ENCODE results near the gene IRX3.

The IRX3 gene

DNA sequence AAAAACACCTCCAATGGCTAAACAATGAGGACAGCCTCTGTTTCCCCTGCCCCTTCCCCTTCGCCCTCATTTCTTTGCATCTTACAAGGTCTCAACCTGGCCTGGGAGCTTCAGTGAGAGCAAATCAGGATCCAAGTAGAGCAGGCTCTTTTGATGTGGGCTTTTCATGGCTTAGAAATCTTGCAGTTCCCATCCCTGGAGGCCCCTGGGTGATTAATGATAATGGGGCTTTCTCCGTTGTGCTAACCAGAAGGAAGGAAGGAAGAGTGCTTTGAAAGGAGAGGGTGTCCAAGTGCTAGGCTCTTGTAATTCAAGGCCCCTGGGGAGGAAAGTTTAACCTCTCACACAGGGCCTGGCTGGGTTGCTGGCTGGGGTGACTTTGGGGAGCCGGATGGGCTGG is 18.5 kb upstream of the IRX3 start:
- Mint-ChIP-seq H3K27me3 (peaks cover 33% of the 10 kb centered on the region), H3K4me3 (no peak overlapping the region), H3K27ac (no peak overlapping the region), H3K9me3 (no peaks in the 10 kb centered on the region), H3K4me1 (no peaks in the 10 kb centered on the region)
- no peak for DNase-seq
- ATAC-seq: no peak

DNA sequence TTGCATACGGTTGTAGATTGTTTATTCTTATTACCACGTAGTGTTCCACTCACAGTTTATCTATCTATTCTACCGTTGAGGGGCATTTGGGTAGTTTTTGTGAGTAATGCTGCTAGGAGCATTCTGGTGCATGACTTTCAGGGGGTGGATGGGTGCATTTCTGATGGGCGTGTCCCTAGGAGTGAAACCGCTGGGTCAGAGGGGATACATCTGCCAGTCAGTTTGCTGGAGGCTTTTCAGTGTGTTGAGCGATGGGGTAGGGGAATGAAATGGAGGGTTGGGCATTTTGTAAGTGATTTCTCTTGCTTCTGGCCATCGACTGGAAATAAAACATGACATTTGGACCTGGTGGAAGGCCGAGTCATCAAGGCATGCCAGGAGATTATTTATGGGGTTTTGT is 17.0 kb upstream of the IRX3 start:
- ATAC-seq: no peak
- Mint-ChIP-seq H3K27ac (no peak overlapping the region), H3K4me3 (no peak overlapping the region), H3K27me3 (peaks cover 33% of the 10 kb centered on the region), H3K4me1 (no peaks in the 10 kb centered on the region), H3K9me3 (no peaks in the 10 kb centered on the region)
- DNase-seq: no peak

DNA sequence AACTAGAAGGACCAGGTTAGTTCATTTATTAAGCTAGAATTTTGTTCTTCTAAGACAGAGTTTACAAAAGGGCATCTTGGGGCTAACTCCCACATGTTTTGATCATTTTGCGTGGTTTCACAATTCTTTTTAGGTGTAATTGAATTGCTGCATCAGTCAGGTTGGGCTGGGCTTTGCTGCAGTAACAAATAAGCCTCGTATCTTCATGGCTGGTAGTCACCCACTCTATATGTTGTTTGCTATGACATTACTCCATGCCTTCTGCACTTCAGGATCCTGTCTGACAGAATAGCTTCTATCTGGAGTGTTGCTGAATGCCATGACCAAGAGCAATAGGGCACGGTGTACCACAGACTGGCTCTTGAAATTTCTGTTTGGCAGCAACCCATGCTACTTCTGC is 10.6 kb upstream of the IRX3 start:
- H3K27ac Mint-ChIP-seq: no peak overlapping the region
- no peak for ATAC-seq
- H3K9me3 Mint-ChIP-seq: peaks cover 7 to 8% of the 10 kb centered on the region in 2 donors
- DNase-seq: no peak
- no peak overlapping the region for H3K4me3 Mint-ChIP-seq
- H3K4me1 Mint-ChIP-seq: no peaks in the 10 kb centered on the region
- peaks cover 28% of the 10 kb centered on the region for H3K27me3 Mint-ChIP-seq

DNA sequence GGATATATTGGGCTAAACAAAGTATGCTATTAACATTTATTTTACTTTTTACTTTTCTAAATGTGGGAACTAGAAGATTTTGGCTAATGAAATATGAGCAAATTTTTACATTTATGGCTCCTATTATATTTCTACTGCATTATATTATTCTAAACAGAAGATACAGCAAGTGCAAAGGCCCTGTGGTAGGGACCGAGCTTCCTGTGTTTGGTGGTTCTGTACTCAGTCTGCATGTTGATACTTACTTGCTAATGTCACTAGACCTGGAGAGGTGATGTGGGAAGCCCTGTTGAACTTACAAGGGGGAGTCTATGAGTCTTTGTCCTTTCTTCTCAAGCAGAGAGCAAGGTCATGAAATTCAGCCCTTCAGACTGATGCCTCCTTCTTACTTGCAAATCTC is 10.0 kb upstream of the IRX3 start:
- H3K27me3 Mint-ChIP-seq: peaks cover 34% of the 10 kb centered on the region
- no peak overlapping the region for H3K4me3 Mint-ChIP-seq
- ATAC-seq (no peak), DNase-seq (no peak)
- H3K27ac Mint-ChIP-seq: no peak overlapping the region
- H3K4me1 Mint-ChIP-seq: no peaks in the 10 kb centered on the region
- H3K9me3 Mint-ChIP-seq: peaks cover 7 to 8% of the 10 kb centered on the region in 2 donors

DNA sequence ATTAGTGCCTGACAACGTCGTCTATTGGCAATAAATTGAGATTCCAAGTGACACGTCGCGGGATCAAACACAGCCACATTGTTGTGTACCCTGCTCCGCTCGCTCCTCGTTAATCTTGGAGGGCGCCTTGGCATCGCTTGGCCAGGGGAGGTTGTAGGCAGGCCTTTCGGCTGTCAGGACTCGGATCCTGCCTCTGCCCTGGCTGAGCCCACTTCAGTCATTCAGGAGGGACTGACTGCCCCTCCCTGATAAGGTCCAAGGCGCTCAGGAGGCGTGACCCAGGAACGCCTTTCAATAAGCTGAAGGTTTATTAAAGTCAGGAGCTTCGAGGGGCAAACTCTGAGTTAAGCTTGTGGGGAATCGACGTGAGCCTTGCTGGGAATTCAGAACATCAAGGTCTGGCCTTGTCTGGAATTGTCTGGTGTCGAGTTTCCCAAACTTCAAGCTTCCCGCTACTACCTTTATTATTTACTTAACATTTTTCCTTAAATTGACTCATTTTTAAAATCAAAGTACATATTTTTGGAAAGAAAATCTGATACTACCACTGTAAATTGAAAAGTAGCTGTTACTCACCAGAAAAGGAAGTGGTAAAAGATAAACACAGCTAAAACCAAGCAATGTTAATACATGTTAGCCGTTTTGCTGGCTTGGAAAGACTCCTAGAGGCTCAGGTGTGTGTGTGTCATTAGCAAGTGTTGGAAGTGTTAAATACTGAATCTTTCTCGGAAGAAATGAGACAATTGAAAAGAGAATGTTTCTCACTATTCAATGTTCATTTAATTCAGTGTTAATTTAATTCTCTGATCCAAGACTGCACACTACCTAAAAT is 5.3 kb upstream of the IRX3 start:
- Mint-ChIP-seq H3K27ac (no peak overlapping the region), H3K27me3 (peaks cover 81% of the 10 kb centered on the region), H3K4me1 (peaks cover 33% of the 10 kb centered on the region), H3K9me3 (peaks cover 7 to 8% of the 10 kb centered on the region in 2 donors), H3K4me3 (no peak overlapping the region)
- DNase-seq (no peak), ATAC-seq (no peak)

DNA sequence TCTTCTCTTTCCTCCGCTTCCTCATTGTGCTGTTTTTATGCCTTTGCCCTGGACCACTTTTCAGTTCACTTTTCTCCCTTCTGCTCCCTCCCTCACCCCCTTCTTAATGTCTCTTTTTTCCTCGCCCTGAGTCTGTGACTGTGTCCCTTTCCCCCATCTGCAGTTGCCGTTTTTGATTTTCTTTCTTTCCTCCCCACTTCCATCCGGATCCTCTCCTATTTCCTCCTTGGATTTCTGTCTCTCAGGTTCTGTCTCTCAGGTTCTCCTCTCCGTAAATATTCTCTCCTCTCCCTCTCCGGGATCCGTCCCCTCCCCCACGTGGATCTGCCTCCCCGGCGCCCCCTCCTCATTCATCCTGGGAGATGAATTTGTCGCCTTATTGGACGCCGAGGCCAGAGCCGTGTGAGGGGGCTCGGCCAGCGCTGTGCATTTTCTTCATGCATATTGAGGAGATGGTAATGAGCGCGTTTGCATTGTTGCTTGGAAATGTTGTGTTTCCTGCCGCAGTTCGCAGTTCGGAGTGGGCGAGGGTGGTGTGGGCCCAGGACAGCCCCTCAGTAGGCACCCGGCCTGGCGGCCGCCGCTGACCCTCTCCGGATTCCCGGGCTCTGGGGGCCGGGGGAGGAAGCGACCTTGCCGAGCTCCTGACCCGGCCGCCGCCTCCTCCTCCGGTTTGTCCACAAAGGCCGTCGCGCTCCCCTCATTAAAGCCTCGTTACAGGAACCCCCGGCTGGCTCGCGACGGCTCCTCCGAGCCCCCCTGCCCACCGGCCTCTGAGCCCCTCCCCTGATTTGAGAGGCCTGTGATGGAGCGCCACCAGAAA is 4.5 kb upstream of the IRX3 start:
- Mint-ChIP-seq H3K27ac (peak overlapping the region in 1 of 2 donors; percentile 65), H3K9me3 (peaks cover under 1 to 3% of the 10 kb centered on the region in 2 donors), H3K4me1 (peaks cover 40% of the 10 kb centered on the region), H3K27me3 (peaks cover 89% of the 10 kb centered on the region), H3K4me3 (no peak overlapping the region)
- no peak for DNase-seq
- ATAC-seq: no peak

DNA sequence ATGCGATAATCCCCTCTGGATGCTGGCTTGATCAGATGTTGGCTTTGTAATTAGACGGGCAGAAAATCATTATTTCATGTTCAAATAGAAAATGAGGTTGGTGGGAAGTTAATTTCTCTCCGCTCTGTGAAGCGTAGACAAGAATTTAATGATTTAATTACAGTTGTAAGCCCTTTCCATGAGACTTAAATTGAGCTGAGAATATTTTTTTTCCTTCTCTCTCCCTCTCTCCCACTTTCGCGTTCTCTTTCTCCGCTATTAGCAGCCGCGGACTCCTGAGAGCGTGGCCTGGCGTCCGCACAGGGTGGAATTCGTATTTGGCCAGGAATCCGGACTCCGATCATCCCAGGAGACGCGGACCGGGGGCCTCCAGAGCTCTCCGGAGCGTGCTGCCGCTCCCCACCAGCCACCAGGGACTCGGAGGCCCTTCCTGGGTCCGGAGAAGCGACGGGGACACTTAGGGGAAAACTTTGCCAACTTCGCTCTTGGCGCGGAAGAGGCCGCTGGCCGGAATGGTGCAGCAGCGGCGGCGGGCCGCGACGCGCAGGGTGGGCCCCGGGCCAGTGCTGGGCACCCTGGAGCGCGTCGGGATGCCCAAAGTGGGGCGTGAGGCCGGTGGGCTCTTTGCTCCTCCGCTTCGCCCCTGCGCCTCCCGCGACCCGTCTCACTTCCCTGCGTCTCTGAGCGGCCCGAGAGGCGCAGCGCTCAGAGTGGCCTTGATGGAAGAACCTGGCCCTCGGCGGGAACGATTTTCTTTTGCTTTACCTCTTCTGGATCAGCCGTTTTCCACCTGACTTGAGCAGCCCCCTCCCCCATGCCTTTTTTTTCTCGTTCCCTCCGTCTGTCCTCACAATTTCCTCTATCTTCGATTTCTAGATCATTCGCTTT is 3.6 kb upstream of the IRX3 start:
- Mint-ChIP-seq H3K27ac (peak overlapping the region in 1 of 2 donors; percentile 61), H3K27me3 (peaks cover 97% of the 10 kb centered on the region), H3K4me3 (no peak overlapping the region), H3K4me1 (peaks cover 44% of the 10 kb centered on the region), H3K9me3 (no peaks in the 10 kb centered on the region)
- no peak for DNase-seq
- ATAC-seq: no peak

DNA sequence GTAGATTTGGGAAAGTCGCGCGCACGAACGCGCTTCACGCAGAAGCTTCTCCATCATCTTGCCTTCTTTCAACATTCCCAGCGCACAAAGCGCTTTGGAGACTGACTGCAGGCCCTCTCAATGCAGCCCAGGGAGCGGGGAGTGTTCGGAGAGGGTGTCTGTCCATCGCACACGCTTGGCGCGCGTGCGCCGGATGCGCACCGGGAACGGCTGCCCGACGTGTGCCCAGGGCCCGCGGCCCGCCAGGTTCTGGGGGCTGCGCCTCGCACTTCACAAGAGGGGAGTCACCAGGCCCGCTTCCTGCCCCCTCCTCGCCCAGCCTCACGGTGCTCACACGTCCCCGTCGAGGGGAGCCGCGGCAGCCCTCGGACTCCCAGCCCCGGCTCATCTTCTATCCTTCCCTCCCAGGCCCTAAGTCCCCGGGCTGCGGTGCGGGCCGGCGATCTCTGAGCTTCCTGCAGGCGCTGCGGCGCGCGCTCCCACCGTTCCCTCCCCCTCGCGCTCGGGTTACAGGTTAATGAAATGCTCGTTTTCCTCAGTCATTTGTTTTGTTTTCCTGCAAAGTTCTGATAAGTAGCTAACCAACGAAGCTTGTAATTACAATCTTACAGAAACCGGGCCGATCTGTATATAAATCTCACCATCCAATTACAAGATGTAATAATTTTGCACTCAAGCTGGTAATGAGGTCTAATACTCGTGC is 2.8 kb upstream of the IRX3 start:
- ATAC-seq (no peak), DNase-seq (no peak)
- Mint-ChIP-seq H3K9me3 (no peaks in the 10 kb centered on the region), H3K4me1 (peaks cover 50% of the 10 kb centered on the region), H3K4me3 (no peak overlapping the region), H3K27ac (no peak overlapping the region), H3K27me3 (peaks cover 99% of the 10 kb centered on the region)

DNA sequence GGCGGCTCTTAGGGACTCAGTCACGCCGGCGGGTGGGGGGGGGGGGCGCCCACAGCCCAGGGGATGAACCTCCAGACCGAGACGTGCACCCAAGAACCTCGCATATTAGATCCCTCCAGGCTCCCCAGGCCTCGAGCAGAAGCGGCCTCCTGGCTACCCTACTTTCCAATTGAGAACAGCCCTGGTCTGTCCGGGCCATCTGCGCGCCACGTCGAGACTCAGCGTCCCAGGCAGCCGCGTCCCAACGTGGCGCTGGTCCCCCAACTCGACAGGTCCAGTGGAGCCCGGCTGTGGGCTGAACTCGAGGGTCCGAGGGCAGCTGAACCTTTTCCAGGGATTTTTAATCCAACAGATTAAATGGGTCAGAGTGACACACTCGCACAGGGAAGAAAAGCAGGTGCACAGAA is 2.3 kb upstream of the IRX3 start:
- Mint-ChIP-seq H3K4me3 (no peak overlapping the region), H3K4me1 (peaks cover 52% of the 10 kb centered on the region), H3K27me3 (peaks cover 99% of the 10 kb centered on the region), H3K27ac (peak overlapping the region in 1 of 2 donors; percentile 54), H3K9me3 (no peaks in the 10 kb centered on the region)
- DNase-seq (no peak), ATAC-seq (no peak)

DNA sequence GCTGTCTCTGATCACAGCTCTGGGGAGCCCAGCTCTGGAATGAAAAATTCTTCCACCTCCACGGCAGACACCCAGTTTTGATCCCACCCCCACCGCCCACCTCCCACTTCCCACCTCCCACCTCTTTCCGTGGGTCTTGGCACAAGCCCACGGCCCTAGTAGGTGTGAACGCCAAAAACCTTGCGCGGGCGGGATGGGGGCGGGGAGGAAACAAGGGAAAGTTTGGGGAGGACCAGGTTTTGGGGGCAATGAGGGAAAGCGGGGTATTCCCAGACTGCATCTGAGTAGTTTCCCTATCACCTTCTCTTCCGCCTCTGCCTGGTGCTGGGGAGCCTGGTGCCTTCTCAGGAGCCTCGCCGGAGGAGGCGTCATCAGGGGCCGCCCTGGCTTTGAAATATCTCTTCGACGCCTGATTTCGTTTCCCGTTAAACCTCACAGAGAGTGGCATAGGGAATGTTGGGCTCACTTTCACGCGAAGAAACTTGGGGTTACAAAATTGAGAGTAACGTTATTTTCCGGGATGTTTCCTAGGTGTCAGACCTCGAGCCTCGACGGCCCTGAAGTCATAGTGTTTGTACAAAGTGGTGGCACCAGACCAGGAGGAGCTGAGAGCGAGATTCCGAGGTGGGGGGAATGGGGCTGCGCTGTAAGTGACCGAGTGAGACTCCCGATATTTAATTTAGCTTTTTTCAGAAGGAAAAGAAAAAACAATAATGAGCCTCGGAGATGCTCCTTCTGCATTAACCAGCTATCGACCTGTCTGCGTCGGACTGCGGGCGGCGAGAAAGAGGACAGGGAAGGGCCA is 1.6 kb upstream of the IRX3 start:
- peaks cover 58% of the 10 kb centered on the region for H3K4me1 Mint-ChIP-seq
- no peak overlapping the region for H3K27ac Mint-ChIP-seq
- H3K4me3 Mint-ChIP-seq: peak overlapping the region in 1 of 2 donors; percentile 2
- ATAC-seq (no peak), DNase-seq (no peak)
- H3K27me3 Mint-ChIP-seq: peaks cover 99% of the 10 kb centered on the region
- H3K9me3 Mint-ChIP-seq: no peaks in the 10 kb centered on the region

DNA sequence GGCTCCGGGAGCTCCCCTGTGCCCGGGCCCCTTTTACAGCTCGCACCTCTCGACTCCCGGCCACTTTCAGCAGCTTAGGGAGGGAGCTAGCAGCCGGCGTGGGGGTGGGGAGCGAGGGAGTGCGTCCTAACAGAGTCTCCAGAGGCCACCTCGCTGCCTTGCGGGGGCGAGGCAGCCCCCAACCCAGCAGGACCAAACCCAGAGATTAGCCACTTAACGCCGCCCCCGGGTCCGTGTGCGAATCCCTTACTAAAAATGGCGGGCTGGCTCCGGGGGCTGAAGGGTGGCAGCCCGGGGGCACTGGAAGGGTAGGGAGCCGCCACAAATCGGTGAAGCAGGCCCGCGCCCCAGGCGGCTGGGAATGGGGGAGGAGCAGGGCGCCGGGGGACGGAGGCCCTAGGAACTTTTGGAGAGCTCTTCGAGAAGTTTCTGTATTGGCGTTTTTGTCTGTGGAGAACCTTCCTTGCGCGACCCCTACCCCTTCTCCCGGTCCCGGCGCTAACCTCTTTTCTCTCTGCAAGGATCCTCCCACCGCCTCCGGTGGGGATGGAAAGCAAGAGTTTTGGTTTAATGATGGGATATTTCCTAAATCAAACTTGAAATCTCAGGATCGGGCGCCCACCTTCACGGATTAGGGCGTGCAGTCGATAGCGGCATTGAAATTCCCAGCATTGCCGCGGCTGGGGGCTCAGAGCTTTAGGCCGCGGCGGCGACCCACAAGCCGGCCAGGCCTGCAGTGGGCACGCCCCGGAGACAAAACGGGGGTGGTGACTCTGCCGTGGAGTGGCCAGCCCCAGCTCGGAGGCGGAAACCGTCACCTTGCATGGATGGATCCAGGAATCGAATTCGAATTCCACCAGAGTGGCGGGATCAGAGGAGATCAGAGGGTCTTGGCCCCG is 793 bp upstream of the IRX3 start:
- ATAC-seq (no peak), DNase-seq (no peak)
- H3K27me3 Mint-ChIP-seq: peaks cover 99% of the 10 kb centered on the region
- H3K27ac Mint-ChIP-seq: no peak overlapping the region
- H3K4me1 Mint-ChIP-seq: peaks cover 66% of the 10 kb centered on the region
- peak overlapping the region; percentile 19 to 63 for H3K4me3 Mint-ChIP-seq
- H3K9me3 Mint-ChIP-seq: no peaks in the 10 kb centered on the region

DNA sequence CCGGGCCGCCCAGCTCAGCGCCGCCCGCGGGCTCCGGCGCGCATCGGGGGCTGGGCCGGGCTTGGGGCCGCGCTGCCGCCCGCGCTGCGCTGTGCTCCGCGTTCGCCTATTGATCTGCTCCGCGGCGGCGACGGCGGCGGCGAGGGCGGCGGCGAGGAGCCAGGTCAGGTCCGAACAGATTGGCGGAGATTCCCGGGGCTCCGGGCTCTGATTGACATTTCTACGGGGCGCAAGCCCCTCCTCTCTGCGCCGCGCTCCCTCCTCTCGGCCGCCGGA is 559 bp downstream of the IRX3 start:
- ATAC-seq (peak; percentile 10), DNase-seq (no peak)
- peak overlapping the region; percentile 71 to 83 for H3K4me3 Mint-ChIP-seq
- peak overlapping the region in 1 of 2 donors; percentile 6 for H3K27ac Mint-ChIP-seq
- peaks cover 99% of the 10 kb centered on the region for H3K27me3 Mint-ChIP-seq
- H3K9me3 Mint-ChIP-seq: no peaks in the 10 kb centered on the region
- H3K4me1 Mint-ChIP-seq: peaks cover 79% of the 10 kb centered on the region

DNA sequence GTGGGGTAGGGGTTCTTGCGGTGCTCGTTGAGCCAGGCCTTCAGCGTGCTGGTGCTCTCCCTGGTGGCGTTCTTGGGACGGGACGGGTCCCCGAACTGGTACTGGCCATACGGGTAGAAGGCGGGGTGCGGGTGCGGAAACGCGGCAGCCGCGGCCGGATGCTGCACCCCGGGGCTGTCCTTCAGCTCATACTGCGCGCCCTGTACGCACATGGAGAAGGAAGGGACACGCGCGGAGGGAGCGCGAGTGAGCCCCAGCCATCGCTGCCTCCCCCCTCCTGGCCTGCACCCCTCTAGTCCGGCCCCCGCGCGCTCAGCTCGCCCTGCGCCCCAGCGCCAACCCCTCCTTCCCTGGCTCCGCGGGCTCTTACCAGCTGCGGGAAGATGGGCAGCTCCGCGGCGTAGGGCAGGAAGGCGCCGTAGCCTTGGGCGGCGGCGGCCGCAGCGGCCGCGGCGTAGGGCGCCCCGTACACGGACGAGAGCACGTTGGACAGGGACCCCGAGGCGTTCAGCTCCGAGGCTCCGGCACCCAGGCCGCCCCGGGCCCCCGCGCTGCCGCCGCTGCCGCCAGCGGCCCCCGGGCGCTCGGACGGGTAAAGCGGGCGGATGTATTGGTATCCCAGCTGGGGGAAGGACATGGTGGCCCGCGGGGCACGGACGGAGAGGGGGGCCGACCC is 1.0 kb downstream of the IRX3 start:
- H3K4me1 Mint-ChIP-seq: peaks cover 82% of the 10 kb centered on the region
- ATAC-seq (peak; percentile 32), DNase-seq (peak in 1 of 2 donors; percentile 28)
- H3K4me3 Mint-ChIP-seq: peak overlapping the region; percentile 57 to 64
- no peak overlapping the region for H3K27ac Mint-ChIP-seq
- peaks cover 99% of the 10 kb centered on the region for H3K27me3 Mint-ChIP-seq
- no peaks in the 10 kb centered on the region for H3K9me3 Mint-ChIP-seq

Measured in stimulated activated naive CD8-positive, alpha-beta T cell treated with anti-CD3 and anti-CD28 coated beads, Interleukin-15, amount 100 ng/mL, for 72 hours (primary cell).